Putamen (tissue), 1 donor: ENCODE measurements around the gene THSD7A.

Experiments
- DNase-seq: peaks from one replicate; pipeline ENCODE4 v3.0.0-alpha.2; 2016; ENCODE audit warnings: low spot score

The THSD7A gene

DNA sequence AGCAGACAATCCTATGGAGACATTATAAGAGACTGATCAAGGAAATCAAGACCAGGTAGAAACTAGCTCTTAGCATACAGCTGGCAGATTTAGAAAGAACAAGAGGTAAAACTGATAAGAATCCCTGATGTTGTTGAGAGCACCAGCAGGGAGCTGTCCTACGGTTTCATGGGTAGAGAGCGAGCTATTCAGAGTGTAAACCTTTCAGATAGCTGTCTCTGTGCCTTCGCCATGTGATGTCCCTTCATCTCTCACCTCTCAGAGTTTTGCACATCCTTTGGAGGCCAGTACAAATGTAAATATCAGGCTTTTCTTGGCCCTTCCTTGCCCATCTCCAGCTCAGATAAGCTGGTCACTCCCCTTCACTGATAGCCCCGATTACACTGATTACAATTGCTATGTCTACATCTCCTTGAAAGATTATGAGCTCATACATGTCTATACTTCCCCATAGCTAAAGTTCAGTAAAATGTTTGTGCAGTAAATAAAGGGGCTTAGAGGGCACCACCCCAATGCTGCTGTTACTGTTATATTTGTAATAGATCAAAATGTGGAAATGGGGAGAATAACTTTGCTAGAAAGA lies 21.9 kb downstream of the THSD7A start:
- no peak for DNase-seq

DNA sequence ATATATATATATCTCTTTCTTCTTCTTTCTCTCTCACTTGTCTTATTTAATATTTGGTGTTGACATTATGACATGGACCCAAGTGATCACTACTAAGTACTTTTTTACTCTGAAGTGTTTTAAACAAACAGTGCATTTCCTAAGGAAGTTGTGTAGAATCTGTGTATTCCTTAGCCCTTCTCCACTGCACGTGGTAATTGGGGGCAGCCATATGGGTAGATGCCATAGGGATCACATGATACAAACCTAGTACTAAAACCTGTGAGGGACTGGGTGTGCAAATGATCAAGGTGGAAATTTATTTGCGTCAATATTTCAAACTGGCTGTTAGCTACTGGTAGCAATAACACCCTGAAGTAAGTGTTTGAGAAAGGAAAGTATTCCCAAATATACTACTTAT lies 25.0 kb downstream of the THSD7A start:
- DNase-seq: no peak

DNA sequence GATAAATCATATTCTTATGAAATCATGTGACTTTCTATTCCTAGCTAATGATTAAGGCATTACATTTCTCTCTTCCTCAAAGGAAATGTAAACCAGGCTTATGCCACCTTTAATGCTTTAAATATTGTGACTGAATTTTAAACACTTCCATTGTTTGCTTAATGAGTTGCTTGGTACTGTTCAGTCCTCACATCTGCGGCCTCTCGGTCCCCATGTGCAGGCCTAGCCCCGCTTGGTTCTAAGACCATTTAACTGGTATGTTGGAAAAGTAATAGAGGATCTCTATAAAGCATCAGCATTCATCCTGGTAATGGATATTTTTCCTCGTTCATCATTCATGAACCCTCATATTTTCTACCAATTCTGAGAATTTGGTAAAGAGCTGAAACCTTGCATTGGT lies 27.4 kb downstream of the THSD7A start:
- DNase-seq: no peak

- DNase-seq: no peak
Measured at GRCh38 chr7:11795231-11795630, 36.8 kb downstream of the THSD7A start.

DNA sequence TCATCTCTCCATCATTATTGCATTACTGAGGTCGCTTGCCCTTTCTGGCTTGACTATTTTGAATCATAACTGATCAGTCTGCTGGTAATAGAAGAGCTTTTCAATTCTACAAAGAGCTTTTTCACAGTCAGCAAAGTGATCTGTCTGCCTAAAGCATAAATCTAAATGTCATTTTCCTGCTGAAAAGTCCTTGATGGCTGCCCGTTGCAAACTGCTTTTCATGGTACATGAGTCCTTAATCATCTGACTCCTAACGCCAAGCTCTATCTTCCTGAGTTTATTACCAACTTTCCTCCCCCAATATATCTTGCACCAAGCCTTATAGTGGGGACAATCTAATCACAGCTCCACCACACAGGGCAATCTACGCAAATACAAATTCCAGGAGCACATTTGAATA lies 39.8 kb downstream of the THSD7A start:
- no peak for DNase-seq

GRCh38 chr7:11788568-11788967 lies 43.4 kb downstream of the THSD7A start:
- DNase-seq: no peak

DNA sequence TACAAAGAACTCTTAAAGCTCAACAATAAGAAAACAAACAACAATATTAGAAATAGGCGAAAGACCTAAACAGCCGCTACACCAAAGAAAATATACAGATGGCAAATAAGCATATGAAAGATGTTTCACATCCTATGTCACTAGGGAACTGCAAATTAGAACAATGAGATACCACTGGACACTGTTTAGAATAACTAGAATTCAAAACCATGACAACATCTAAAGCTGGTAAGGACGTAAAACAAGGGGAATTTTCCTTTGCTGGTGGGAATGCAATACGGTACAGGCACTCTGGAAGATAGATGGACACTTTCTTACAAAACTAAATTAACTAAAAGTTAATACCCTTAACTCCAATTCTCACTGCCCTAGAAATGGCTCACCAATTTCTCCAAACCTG lies 44.5 kb downstream of the THSD7A start:
- DNase-seq: no peak

GRCh38 chr7:11786186-11786585 lies 45.8 kb downstream of the THSD7A start:
- DNase-seq: no peak

- DNase-seq: no peak
Measured at GRCh38 chr7:11784769-11785536, 47.0 kb downstream of the THSD7A start.

DNA sequence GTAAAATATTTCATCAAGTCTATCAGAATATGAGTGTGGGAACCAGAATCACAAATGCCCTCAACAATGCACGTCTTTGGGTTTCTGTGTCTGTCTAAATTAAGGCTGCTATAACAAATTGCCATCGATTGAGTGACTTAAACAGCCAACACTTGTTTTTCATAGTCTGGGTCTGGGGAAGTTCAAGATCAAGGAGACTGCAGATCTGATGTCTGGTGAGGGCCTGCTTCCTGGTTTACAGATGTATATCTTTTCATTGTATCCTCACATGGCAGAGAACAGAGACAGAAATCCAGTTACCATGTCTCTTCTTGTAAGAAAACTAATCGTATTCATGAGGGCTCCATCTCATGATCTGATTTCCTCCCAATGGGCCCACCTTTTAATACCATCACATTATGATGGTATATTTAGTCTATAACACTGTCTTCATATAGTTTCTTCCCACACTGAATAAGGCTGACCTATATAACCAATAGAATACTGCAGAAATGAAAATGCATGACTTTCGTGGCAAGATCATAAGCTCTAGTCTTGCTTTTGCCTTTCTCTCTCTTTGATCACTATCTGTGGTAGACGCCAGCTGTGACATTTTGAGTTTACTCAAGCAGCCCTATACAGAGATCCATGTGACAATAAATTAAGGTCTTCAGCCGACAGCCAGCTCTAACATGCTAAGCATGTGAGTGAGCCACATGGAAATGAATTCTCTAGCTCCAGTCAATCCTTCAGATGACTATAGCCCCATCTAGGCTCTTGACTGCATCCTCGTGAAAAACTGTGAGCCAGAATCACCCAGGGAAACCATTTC lies 51.9 kb downstream of the THSD7A start:
- DNase-seq: no peak

DNA sequence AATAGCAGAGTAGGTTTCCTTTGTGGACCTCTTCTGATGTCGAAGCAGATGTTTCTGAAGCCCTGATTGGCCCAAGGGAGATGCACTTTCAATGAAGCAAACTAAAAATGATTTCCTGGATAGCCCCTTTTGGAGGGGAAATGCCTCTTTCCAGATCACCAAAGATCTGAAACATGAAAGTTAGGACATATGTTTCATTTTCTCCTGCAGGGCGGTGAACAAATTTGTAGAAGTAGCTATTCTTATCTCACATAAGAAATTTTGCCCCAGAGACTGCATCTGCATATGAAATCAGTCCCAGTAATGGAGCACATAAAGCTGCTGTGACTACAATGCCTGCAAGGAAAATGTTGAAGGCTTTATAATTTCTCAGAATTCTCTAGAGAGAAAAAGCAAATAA lies 56.0 kb downstream of the THSD7A start:
- no peak for DNase-seq

DNA sequence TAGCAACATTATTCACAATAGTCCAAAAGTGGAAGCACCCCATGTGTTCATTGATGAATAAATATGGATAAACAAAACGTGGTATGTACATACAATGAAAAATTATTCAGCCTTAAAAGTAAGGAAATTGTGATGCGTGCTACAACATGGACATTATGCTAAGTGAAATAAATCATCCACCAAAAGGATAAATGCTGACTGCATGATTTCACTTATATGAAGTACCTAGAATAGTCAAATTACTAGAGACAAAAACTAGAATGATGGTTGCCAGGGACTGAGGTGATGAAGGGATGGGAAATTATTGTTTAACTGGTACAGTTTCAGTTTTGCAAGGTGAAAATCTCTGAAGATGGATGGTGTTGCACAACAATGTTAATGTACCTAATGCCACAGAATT lies 56.6 kb downstream of the THSD7A start:
- DNase-seq: no peak

GRCh38 chr7:11768263-11768662 lies 63.7 kb downstream of the THSD7A start:
- DNase-seq: no peak

GRCh38 chr7:11767148-11767547 lies 64.8 kb downstream of the THSD7A start:
- DNase-seq: no peak

DNA sequence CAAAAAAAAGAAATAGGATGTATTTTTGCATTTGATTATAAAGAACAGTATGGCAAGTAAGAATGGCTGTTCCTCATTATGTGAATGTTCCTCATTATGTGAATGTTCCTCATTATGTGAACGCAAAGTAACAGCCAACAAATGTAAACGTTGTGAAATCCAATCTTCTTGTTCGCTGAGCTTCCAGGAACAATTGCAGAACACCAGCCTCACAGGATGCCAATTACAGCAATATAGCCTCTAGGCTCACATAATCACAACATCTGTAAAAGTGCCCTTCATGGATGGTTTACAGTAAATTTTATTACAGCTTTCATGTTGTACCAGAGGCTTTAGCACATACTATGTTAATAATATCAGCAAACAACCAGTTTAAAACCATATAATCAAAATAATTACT lies 71.6 kb downstream of the THSD7A start:
- DNase-seq: no peak

- DNase-seq: no peak
Measured at GRCh38 chr7:11758627-11759111, 73.3 kb downstream of the THSD7A start.

DNA sequence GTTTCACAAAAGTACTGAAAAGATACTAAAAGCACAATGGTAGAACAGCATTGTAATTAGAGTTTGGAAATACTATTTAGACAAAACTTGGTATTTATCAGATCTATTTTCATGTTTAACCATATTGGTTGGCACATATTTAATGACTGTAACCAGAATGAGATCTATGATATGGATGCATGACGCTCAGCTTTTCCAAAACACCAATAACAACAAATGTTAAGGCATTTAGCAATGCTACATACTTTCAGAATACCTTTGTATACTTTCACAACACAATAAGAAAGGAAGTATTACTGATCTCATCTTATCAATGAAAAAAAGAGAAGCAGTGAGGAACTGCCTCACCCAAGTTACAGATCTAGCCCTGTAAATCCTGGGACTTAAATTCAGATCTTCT lies 74.8 kb downstream of the THSD7A start:
- DNase-seq: no peak

DNA sequence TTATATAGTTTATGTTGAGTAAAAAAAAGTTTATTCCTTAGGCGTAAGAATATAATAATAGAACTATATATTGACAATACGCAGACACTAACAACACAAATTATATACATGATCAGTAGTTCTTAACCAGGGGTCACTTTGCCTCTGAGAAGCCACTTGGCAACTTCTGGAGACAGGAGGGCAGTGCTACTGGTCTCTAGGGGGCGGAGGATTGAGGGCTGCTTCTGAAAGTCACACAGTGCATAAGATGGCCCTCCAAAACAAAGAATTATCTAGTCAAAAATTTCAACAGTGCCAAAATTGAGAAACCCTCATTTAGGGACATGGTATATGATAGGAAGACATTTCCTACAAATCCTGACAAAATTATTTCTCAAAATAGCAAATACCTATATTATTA lies 77.1 kb downstream of the THSD7A start:
- no peak for DNase-seq

DNA sequence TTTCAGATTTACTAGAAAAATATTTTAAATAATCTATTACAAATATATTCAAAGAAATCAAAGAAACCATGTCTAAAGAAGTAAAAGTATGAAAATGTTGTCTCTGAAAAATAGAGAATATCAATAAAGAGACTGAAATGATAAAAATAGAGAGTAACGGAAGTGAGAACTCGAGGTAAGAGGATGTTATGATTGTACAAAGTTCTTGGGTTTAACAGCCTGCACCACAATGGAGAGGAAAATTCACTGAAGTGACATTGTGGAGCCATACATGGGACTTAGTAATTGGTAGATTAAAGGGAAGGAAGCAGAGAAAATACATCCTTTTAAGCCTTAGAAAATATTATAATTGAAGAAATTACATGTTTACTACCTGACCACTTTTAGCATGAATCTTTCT lies 77.9 kb downstream of the THSD7A start:
- no peak for DNase-seq

- DNase-seq: no peak
Measured at GRCh38 chr7:11753433-11753832, 78.6 kb downstream of the THSD7A start.

DNA sequence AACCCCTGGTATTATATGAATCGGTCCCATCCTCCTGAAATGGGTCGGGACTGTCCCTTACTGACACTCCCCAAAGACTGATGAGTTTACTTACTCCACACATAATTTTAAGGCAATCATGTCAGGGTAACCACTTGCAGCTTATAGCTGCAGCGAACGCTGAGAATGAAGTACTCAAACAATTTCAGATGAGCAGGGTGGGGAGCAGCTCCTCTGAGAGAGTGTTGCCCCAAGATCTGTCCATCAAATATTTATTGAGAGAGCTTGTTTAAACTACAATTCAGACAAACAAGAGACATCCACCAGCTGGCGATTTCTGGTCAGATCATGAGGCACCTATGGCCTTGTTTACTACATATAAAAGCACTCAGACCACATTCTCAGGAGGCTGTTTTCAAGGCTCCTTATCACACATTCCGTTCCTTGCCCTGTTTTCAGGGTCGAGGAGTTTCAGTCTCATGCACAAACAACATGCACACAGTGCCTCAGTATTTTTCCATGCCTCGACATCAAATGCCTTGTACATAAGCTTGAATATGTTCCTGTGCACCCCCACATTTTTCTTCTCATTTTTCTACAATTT lies 80.1 kb downstream of the THSD7A start:
- no peak for DNase-seq

GRCh38 chr7:11751315-11751714 lies 80.7 kb downstream of the THSD7A start:
- no peak for DNase-seq

DNA sequence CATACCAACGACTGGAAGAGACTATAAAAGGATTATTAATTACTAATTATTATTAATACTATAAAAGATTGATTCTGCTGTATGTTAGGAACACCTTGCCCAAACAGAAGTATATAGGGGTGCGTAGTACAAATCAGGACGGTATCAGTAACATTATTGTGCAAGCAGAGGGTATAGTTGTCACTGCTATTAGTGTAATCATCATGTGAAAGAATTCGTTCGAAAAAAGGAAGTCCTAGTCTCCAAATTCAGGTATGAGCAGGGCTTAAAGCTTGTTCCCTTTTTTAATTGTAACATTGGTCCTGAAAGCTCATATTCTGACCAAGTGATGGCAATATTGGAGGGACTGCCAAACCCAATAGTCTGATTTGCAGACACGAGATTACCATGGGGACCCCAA lies 81.8 kb downstream of the THSD7A start:
- DNase-seq: no peak
